K562 (cell line): Measurements from ENCODE around the gene GALNT12. TPM values are rescaled to one million over a fixed set of nuclear protein-coding genes. Genes with fewer than 3 reads are reported as not detected.

ENCODE experiments used
- BHLHE40 ChIP-seq: IDR thresholded peaks from 2 replicates; pipeline ENCODE4 v1.6.1; 2011; ENCODE audit warnings: low read length, improper control_type of control experiment
- CBFA2T3 ChIP-seq: fragments of 450-650 bp; IDR thresholded peaks from 2 replicates; pipeline ENCODE4 v1.6.1; 2017
- HMGN3 ChIP-seq: IDR thresholded peaks from 2 replicates; pipeline ENCODE4 v1.6.1; 2011; ENCODE audit warnings: borderline replicate concordance, low read depth, mild to moderate bottlenecking, mixed read lengths, low read length; ENCODE audit not compliant: insufficient read length; ENCODE audit errors: extremely low read depth
- KAT7 ChIP-seq: sonication (generic); formaldehyde crosslinking; IDR thresholded peaks from 2 replicates; pipeline ENCODE4 v1.8.0; 2022; ENCODE audit warnings: missing genetic modification reagents, mild to moderate bottlenecking, borderline replicate concordance
- KLF10 ChIP-seq: fragments of 250-450 bp; sonication (Bioruptor Pico); IDR thresholded peaks from 2 replicates; pipeline ENCODE4 v1.6.1; 2021; ENCODE audit warnings: matching md5 sums
- KLF13 ChIP-seq: fragments of 450-650 bp; IDR thresholded peaks from 2 replicates; pipeline ENCODE4 v1.6.1; 2016; ENCODE audit warnings: missing genetic modification characterization, low read depth, mild to moderate bottlenecking, missing compliant biosample characterization, moderate library complexity, borderline replicate concordance
- MEF2A ChIP-seq: IDR thresholded peaks from 2 replicates; pipeline ENCODE4 v1.6.1; 2011; ENCODE audit warnings: low read depth, mild to moderate bottlenecking, low read length, moderate library complexity; ENCODE audit not compliant: control insufficient read depth
- MLX ChIP-seq, 2 experiments: fragments of 450-650 bp in 1 of 2; sonication (generic) in 1 of 2; formaldehyde crosslinking; conservative IDR thresholded peaks; 2 replicates each; pipeline versions ENCODE4 v1.4.0 to v1.8.1; 2020 to 2022; ENCODE audit warnings: mild to moderate bottlenecking in 1 of 2, missing genetic modification reagents in 1 of 2
- ZC3H11A ChIP-seq: IDR thresholded peaks from 2 replicates; pipeline ENCODE4 v1.6.1; 2012; ENCODE audit warnings: low read depth, low read length, improper control_type of control experiment
- ZNF518B ChIP-seq: fragments of 250-450 bp; sonication (Bioruptor Pico); IDR thresholded peaks from 2 replicates; pipeline ENCODE4 v1.5.0; 2021; ENCODE audit warnings: mild to moderate bottlenecking, moderate library complexity
- ZNF766 ChIP-seq: fragments of 200-800 bp; sonication (Bioruptor generic); conservative IDR thresholded peaks from 2 replicates; pipeline ENCODE4 v1.6.1; 2016; ENCODE audit warnings: missing genetic modification characterization, missing compliant biosample characterization
- polyA plus RNA-seq, 8 experiments: library from polyadenylated mRNA; depleted of rRNA in 4 of 8; stranded (reverse) in 5 of 8; unstranded in 3 of 8; fragments of >200 nt; fragmentation: Nextera tagmentation in 2 of 8; fragmentation: Illumina TruSeq in 1 of 8; extraction: Ambion mirVana in 2 of 8; extraction: Trizol in 1 of 8; gene quantifications; 2 replicates each; pipeline versions ENCODE4 v1.2.1 to v1.2.3, GENCODE V29; 2011 to 2014; ENCODE audit warnings: inconsistent platforms in 1 of 8, missing spikeins in 1 of 8
- total RNA-seq, 7 experiments: library from RNA; depleted of rRNA in 6 of 7; stranded (reverse); fragments of >200 nt in 6 of 7; fragmentation: Illumina TruSeq in 2 of 7; extraction: Trizol in 2 of 7; gene quantifications; 2 replicates each; pipeline versions ENCODE4 v1.2.1 to v1.2.3, GENCODE V29; 2011 to 2021; ENCODE audit warnings: low replicate concordance in 1 of 7
- TF ChIP-seq, protein P1 (sequence below): fragments of 250-450 bp; sonication (Bioruptor Pico); IDR thresholded peaks from 2 replicates; pipeline ENCODE4 v1.4.0; 2020
- TF ChIP-seq, protein P2 (sequence below): fragments of 250-450 bp; sonication (Bioruptor Pico); IDR thresholded peaks from 2 replicates; pipeline ENCODE4 v1.5.0; 2021
- TF ChIP-seq, protein P3 (sequence below): fragments of 450-650 bp; formaldehyde crosslinking; IDR thresholded peaks from 2 replicates; pipeline ENCODE4 v1.4.0; 2020; ENCODE audit warnings: mild to moderate bottlenecking, mixed read lengths

Gene GALNT12
- total and polyA plus RNA-seq, 9 of the 15 experiments (the other 6 are each of a cell fraction or from before 2014, with no cell fraction given) = 29.7 to 82.9 (median 44.2) TPM

GRCh38 chr9:98848450-98849149 is 41.1 kb downstream of the GALNT12 start (continued):
- TF ChIP-seq, protein P1, sequence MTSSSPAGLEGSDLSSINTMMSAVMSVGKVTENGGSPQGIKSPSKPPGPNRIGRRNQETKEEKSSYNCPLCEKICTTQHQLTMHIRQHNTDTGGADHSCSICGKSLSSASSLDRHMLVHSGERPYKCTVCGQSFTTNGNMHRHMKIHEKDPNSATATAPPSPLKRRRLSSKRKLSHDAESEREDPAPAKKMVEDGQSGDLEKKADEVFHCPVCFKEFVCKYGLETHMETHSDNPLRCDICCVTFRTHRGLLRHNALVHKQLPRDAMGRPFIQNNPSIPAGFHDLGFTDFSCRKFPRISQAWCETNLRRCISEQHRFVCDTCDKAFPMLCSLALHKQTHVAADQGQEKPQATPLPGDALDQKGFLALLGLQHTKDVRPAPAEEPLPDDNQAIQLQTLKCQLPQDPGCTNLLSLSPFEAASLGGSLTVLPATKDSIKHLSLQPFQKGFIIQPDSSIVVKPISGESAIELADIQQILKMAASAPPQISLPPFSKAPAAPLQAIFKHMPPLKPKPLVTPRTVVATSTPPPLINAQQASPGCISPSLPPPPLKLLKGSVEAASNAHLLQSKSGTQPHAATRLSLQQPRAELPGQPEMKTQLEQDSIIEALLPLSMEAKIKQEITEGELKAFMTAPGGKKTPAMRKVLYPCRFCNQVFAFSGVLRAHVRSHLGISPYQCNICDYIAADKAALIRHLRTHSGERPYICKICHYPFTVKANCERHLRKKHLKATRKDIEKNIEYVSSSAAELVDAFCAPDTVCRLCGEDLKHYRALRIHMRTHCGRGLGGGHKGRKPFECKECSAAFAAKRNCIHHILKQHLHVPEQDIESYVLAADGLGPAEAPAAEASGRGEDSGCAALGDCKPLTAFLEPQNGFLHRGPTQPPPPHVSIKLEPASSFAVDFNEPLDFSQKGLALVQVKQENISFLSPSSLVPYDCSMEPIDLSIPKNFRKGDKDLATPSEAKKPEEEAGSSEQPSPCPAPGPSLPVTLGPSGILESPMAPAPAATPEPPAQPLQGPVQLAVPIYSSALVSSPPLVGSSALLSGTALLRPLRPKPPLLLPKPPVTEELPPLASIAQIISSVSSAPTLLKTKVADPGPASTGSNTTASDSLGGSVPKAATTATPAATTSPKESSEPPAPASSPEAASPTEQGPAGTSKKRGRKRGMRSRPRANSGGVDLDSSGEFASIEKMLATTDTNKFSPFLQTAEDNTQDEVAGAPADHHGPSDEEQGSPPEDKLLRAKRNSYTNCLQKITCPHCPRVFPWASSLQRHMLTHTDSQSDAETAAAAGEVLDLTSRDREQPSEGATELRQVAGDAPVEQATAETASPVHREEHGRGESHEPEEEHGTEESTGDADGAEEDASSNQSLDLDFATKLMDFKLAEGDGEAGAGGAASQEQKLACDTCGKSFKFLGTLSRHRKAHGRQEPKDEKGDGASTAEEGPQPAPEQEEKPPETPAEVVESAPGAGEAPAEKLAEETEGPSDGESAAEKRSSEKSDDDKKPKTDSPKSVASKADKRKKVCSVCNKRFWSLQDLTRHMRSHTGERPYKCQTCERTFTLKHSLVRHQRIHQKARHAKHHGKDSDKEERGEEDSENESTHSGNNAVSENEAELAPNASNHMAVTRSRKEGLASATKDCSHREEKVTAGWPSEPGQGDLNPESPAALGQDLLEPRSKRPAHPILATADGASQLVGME (CRISPR knock-in tag) = 0 out of 2 replicates have a peak, but pooled peaks have one; percentile 8
- TF ChIP-seq ZNF518B (no peak), HMGN3 (no peak), KAT7 (no peak), MLX (CRISPR knock-in tag; conservative IDR thresholded peaks at IDR 0.05) (no peak), MEF2A (no peak), CBFA2T3 (no peak), KLF13 (tag) (no peak), KLF10 (CRISPR knock-in tag) (no peak), BHLHE40 (no peak), ZNF766 (CRISPR knock-in tag) (0 out of 2 replicates have a peak, but pooled peaks have one; percentile 53), ZC3H11A (no peak)
- TF ChIP-seq, protein P2, sequence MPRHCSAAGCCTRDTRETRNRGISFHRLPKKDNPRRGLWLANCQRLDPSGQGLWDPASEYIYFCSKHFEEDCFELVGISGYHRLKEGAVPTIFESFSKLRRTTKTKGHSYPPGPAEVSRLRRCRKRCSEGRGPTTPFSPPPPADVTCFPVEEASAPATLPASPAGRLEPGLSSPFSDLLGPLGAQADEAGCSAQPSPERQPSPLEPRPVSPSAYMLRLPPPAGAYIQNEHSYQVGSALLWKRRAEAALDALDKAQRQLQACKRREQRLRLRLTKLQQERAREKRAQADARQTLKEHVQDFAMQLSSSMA = no peak
- TF ChIP-seq, protein P3, sequence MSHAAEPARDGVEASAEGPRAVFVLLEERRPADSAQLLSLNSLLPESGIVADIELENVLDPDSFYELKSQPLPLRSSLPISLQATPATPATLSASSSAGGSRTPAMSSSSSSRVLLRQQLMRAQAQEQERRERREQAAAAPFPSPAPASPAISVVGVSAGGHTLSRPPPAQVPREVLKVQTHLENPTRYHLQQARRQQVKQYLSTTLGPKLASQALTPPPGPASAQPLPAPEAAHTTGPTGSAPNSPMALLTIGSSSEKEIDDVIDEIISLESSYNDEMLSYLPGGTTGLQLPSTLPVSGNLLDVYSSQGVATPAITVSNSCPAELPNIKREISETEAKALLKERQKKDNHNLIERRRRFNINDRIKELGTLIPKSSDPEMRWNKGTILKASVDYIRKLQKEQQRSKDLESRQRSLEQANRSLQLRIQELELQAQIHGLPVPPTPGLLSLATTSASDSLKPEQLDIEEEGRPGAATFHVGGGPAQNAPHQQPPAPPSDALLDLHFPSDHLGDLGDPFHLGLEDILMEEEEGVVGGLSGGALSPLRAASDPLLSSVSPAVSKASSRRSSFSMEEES (CRISPR knock-in tag) = no peak
